ENCODE data around the gene PPIB. TPM values are rescaled to one million over a fixed set of nuclear protein-coding genes. Genes with fewer than 3 reads are reported as not detected.

Gene PPIB
- total RNA-seq, 2 experiments from 2014 or later = 392 to 410 TPM

DNA sequence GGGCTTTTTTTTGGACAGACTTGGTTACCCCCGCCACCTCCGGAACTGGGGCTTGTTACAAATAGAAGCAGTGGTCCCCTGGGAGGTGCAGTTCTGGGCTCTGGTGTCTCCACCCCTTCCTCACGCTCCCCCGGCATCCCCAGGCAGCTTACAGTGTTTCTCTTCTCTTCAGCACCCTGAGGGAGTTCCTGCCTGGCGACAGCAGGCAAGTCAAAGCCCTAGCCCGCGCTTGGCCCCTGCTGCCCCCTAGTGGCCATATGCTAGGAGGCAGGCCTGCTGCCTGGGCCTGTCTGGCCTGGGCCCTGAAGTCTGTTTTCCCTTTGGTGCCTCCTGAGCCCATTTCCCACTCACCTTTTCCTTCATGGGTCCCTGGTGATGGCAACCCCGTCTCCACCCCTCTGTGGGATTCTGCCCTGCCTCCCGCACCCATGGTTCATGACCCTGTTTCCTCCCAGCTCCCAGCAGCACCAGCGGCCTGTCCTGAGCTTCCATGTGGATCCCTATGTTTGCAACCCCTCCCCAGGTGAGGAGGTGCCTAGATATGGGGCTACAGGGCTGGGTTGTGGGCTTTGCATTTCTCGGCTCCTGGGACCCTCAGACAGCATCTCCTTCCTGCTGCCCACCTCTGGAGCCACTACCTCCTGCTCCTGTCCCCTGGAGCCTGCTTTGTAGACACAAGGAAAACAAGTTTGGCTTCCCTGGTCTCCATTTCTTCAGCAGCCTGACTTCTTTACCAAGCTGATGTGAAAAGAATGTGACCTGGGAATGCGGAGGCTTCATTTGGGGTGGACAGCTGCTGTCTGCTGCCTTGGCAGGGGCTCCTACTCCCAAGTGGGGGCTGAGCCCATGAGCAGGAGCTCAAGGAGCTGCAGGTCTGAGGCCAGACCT is 9.1 kb downstream of the PPIB start:
- H3K36me3 Mint-ChIP-seq (ENCODE audit: low read depth) = peaks cover 42% of the 10 kb centered on the region
- peak; percentile 92 for DNase-seq
- POLR2A ChIA-PET = interaction anchor here (0.5 to 6.5 kb wide), 8 partner anchors 8 to 544 kb away, joined by 3 to 72 read pairs (median 4); partner anchors contain the start of genes CIAO2A, PPIB and SNX1
- H3K4me3 Mint-ChIP-seq = peak overlapping the region; percentile 56
- peak overlapping the region; percentile 45 for H3K27ac Mint-ChIP-seq
- H3K4me1 Mint-ChIP-seq = peaks cover 44% of the 10 kb centered on the region
- H3K27me3 Mint-ChIP-seq = peaks cover 9% of the 10 kb centered on the region
- CTCF ChIA-PET = interaction anchor here (0.6 to 2.7 kb wide), 29 partner anchors 9 to 544 kb away, joined by 3 to 36 read pairs (median 3); partner anchors contain the start of genes CIAO2A, DAPK2, PPIB and SNX1
- no peaks in the 10 kb centered on the region for H3K9me3 Mint-ChIP-seq

DNA sequence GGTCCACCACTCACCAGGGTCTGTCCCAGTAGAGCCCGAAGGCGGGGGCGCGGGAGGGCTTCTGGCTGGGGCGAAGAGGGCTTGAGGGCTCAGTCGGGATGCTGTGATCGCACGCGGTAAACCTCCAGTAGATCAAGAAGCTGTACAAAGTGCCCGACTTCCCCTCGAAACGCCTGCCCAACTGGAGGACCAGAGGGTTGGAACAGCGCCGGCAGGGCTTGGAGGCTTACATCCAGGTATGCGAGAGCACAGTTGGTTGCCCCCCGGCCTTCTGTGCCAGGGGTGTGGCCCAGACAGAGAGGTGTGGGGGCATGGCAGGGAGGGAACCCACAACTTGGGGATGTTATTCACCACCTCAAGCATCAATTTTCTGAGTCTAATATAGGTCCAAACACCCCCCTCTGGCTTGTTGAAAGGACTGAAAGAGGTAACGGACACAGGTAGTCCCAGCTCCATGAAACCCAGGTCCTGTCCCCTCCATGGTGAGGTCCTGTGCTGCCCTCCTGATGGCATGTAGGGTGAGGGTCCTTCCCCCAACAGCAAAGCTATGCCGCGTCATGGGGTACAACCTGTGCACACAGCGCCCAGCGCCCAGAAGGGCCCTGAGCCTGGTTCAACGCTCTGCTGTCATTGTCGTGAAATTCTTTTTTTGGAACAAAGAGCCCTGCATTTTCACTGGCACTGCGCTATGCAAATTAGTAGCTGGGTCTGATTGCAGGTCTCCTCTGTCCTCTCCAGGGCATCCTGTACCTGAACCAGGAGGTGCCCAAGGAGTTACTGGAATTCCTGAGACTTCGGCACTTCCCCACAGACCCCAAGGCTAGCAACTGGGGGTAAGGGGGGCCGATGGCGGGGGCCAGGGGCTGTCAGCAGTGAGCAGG is 10.1 kb downstream of the PPIB start:
- ChIA-PET POLR2A (interaction anchor here (0.5 to 6.5 kb wide), 10 partner anchors 8 to 543 kb away, joined by 3 to 72 read pairs (median 4); partner anchors contain the start of genes CIAO2A, PPIB, SNX1 and TRIP4), CTCF (interaction anchor here (0.6 to 2.7 kb wide), 24 partner anchors 8 to 501 kb away, joined by 3 to 36 read pairs (median 3); partner anchors contain the start of genes CIAO2A, DAPK2, PPIB and SNX1)
- Mint-ChIP-seq H3K9me3 (no peaks in the 10 kb centered on the region), H3K4me1 (peaks cover 36% of the 10 kb centered on the region), H3K36me3 (ENCODE audit: low read depth) (peaks cover 32% of the 10 kb centered on the region), H3K27me3 (peaks cover 9% of the 10 kb centered on the region), H3K4me3 (peak overlapping the region; percentile 27), H3K27ac (no peak overlapping the region)
- DNase-seq = no peak

GRCh38 chr15:64151727-64152506 is 10.9 kb downstream of the PPIB start, which contains the start of gene SNX22:
Gene SNX22 (plus strand): TSS chr15:64151731. CDS start chr15:64151776, 45 bp downstream.
- no peaks in the 10 kb centered on the region for H3K9me3 Mint-ChIP-seq
- peaks cover 9% of the 10 kb centered on the region for H3K27me3 Mint-ChIP-seq
- peaks cover 34% of the 10 kb centered on the region for H3K4me1 Mint-ChIP-seq
- no peak for DNase-seq
- peaks cover 24% of the 10 kb centered on the region for H3K36me3 Mint-ChIP-seq (ENCODE audit: low read depth)
- POLR2A ChIA-PET = interaction anchor here (1.2 to 6.5 kb wide), 4 partner anchors 10 to 236 kb away, joined by 4 to 72 read pairs (median 12); partner anchors contain the start of genes CIAO2A, PPIB and TRIP4
- H3K27ac Mint-ChIP-seq = no peak within 1 kb of the TSS
- CTCF ChIA-PET = interaction anchor here (1.2 to 2.7 kb wide), 2 partner anchors 8 to 59 kb away, joined by 3 to 11 read pairs; partner anchors contain the start of gene CIAO2A
- H3K4me3 Mint-ChIP-seq = peak within 1 kb of the TSS; percentile 75

GRCh38 chr15:64149893-64150578 is 12.8 kb downstream of the PPIB start:
- Mint-ChIP-seq H3K36me3 (ENCODE audit: low read depth) (peaks cover 10% of the 10 kb centered on the region), H3K9me3 (no peaks in the 10 kb centered on the region), H3K27ac (peak overlapping the region; percentile 65), H3K4me1 (peaks cover 31% of the 10 kb centered on the region), H3K4me3 (no peak overlapping the region), H3K27me3 (peaks cover 9% of the 10 kb centered on the region)
- ChIA-PET CTCF (interaction anchor here (0.6 to 1.6 kb wide), 9 partner anchors 8 to 540 kb away, joined by 3 to 8 read pairs (median 3); no protein-coding TSS in a partner anchor), POLR2A (interaction anchor here (1.1 to 6.5 kb wide), 6 partner anchors 9 to 56 kb away, joined by 3 to 72 read pairs (median 6); partner anchors contain the start of genes CIAO2A and PPIB)
- no peak for DNase-seq

GRCh38 chr15:64149424-64149823 is 13.4 kb downstream of the PPIB start:
- H3K27ac Mint-ChIP-seq = peak overlapping the region; percentile 65

GRCh38 chr15:64148581-64148980 is 14.2 kb downstream of the PPIB start:
- Mint-ChIP-seq H3K9me3 (no peaks in the 10 kb centered on the region), H3K4me3 (no peak overlapping the region), H3K27ac (no peak overlapping the region), H3K27me3 (peaks cover 9% of the 10 kb centered on the region), H3K36me3 (ENCODE audit: low read depth) (peaks cover 9% of the 10 kb centered on the region), H3K4me1 (peaks cover 29% of the 10 kb centered on the region)
- ChIA-PET POLR2A (interaction anchor here (2.3 to 4.9 kb wide), 3 partner anchors 14 to 55 kb away, joined by 4 to 18 read pairs (median 12); partner anchors contain the start of genes CIAO2A and PPIB), CTCF (interaction anchor here (0.6 to 0.9 kb wide), 3 partner anchors 12 to 1133 kb away, joined by 3 to 4 read pairs (median 3); no protein-coding TSS in a partner anchor)
- DNase-seq = no peak

More at GRCh38 chr15:64149424-64149823, 13.4 kb downstream of the PPIB start:
- peaks cover 31% of the 10 kb centered on the region for H3K4me1 Mint-ChIP-seq
- POLR2A ChIA-PET = interaction anchor here (1.1 to 6.5 kb wide), 5 partner anchors 9 to 56 kb away, joined by 3 to 72 read pairs (median 5); partner anchors contain the start of genes CIAO2A and PPIB
- peak; percentile 56 for DNase-seq
- peaks cover 9% of the 10 kb centered on the region for H3K36me3 Mint-ChIP-seq (ENCODE audit: low read depth)
- no peaks in the 10 kb centered on the region for H3K9me3 Mint-ChIP-seq
- H3K4me3 Mint-ChIP-seq = peak overlapping the region; percentile 48
- H3K27me3 Mint-ChIP-seq = peaks cover 9% of the 10 kb centered on the region
- CTCF ChIA-PET = interaction anchor here (0.6 to 1.6 kb wide), 14 partner anchors 9 to 1132 kb away, joined by 3 to 8 read pairs (median 3); partner anchors contain the start of gene CIAO2A

DNA sequence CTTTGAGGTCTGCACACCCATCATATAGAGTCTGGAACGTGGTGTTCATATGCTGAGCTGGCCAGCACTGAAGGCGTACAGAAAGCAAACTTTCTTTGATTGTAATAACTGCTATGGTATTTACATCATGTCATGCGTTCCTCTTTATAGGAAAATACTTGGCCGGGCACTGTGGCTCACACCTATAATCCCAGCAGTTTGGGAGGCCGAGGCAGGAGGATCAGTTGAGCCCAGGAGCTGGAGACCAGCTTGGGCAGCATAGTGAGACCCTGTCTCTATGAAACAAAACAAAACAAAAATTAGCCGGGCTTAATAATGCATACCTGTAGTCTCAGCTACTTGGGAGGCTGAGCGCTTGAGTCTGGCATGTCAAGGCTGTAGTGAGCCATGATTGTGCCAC is 14.7 kb downstream of the PPIB start:
- ChIA-PET POLR2A (interaction anchor here (2.6 to 4.9 kb wide), 2 partner anchors 14 to 54 kb away, joined by 12 to 18 read pairs; partner anchors contain the start of genes CIAO2A and PPIB), CTCF (no interaction called here)
- Mint-ChIP-seq H3K36me3 (ENCODE audit: low read depth) (peaks cover 6% of the 10 kb centered on the region), H3K27me3 (peaks cover 6% of the 10 kb centered on the region), H3K4me3 (no peak overlapping the region), H3K27ac (no peak overlapping the region), H3K9me3 (no peaks in the 10 kb centered on the region), H3K4me1 (peaks cover 25% of the 10 kb centered on the region)
- no peak for DNase-seq

DNA sequence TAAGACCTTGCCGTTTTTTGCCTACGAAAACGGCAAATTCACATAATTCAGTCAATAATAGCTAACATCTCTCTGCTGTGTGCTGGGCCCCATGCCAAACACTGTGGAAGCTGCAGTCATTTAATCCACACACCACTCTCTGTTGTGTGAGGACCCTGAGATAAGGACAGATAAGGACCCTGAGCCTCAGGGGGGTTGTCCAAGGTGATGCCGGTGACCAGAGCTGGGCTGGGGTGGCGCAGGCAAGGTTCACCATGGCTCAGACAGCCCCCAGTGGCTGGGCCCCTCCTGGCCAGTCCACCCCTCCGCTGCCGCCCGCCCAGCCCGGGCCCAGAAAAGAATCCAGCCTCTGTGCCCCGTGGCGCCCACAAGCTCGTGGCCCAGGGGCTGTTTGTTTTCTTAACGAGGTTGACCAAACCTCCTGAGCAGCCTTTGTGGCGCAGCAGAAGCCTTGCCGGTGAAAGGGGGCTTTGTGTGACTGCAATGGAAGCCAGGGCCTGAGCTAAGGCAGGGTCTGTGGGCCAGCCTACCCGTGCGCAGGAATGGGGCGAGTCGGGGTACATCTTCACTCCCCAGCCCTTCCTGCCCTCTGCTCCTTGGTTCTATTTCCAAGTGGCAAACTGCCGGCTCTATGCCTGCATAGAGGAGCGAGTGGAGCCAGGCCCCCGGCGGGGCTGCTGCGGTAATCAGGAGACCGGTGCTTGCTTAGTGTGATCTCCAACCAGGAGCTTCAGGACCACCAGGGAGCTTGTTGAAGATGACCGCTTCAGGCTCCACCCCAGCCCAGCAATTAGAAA is 15.7 kb downstream of the PPIB start:
- Mint-ChIP-seq H3K36me3 (ENCODE audit: low read depth) (peaks cover 12% of the 10 kb centered on the region), H3K27me3 (no peaks in the 10 kb centered on the region), H3K4me1 (peaks cover 19% of the 10 kb centered on the region), H3K9me3 (no peaks in the 10 kb centered on the region), H3K4me3 (no peak overlapping the region), H3K27ac (no peak overlapping the region)
- ChIA-PET CTCF (interaction anchor here (0.9 to 1.0 kb wide), 2 partner anchors 10 to 78 kb away, joined by 3 read pairs; no protein-coding TSS in a partner anchor), POLR2A (interaction anchor here (2.6 kb wide), 1 partner anchor 15 kb away, joined by 12 read pairs; the partner anchor contains the start of gene PPIB)
- no peak for DNase-seq

DNA sequence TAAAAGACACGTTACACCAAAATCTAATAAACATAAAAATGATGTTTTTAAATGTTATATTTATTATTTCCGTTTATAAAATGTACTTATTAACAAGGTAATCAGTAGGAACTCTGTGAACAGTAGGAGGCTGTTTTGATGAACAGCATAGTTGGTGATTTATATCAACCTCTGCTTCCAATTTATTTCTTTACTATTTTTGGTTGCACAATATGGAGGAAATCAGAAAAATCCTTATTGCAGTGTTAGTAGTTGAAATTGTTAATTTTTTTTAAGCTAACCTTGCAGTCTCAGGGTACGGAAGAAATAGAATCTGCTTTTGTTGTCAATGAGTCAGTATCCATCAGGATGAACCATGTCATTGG is 16.3 kb downstream of the PPIB start:
- DNase-seq = no peak
- Mint-ChIP-seq H3K9me3 (no peaks in the 10 kb centered on the region), H3K36me3 (ENCODE audit: low read depth) (peaks cover 16% of the 10 kb centered on the region), H3K4me3 (no peak overlapping the region), H3K4me1 (peaks cover 19% of the 10 kb centered on the region), H3K27me3 (no peaks in the 10 kb centered on the region), H3K27ac (no peak overlapping the region)
- ChIA-PET POLR2A (interaction anchor here (2.6 kb wide), 1 partner anchor 16 kb away, joined by 12 read pairs; the partner anchor contains the start of gene PPIB), CTCF (interaction anchor here (0.9 to 1.0 kb wide), 2 partner anchors 10 to 77 kb away, joined by 3 read pairs; no protein-coding TSS in a partner anchor)

GRCh38 chr15:64146041-64146440 is 16.8 kb downstream of the PPIB start:
- ChIA-PET CTCF (interaction anchor here (1.8 kb wide), 1 partner anchor 50 kb away, joined by 4 read pairs; the partner anchor contains the start of gene SNX1), POLR2A (interaction anchor here (2.6 kb wide), 1 partner anchor 16 kb away, joined by 12 read pairs; the partner anchor contains the start of gene PPIB)
- Mint-ChIP-seq H3K36me3 (ENCODE audit: low read depth) (peaks cover 21% of the 10 kb centered on the region), H3K9me3 (no peaks in the 10 kb centered on the region), H3K4me3 (no peak overlapping the region), H3K27me3 (no peaks in the 10 kb centered on the region), H3K4me1 (peaks cover 19% of the 10 kb centered on the region), H3K27ac (no peak overlapping the region)
- no peak for DNase-seq
